HepG2 (cell line): ENCODE measurements around the gene TSPAN9.

Experiments
- CREM ChIP-seq, 2 experiments: sonication (generic) in 1 of 2; formaldehyde crosslinking in 1 of 2; IDR thresholded peaks; 2 replicates each; pipeline versions ENCODE4 v1.4.0 to v1.6.1; 2016 to 2020; ENCODE audit warnings: antibody characterized with exemption in 1 of 2, mild to moderate bottlenecking in 1 of 2, missing genetic modification reagents in 1 of 2
- EZH2 ChIP-seq: conservative IDR thresholded peaks from 2 replicates; pipeline ENCODE4 v1.6.1; 2012; ENCODE audit warnings: mild to moderate bottlenecking, low read depth, low read length, moderate library complexity
- HBP1 ChIP-seq: IDR thresholded peaks from 2 replicates; pipeline ENCODE4 v1.6.1; 2016; ENCODE audit warnings: low read depth, control low read depth
- HDAC1 ChIP-seq: sonication (generic); formaldehyde crosslinking; IDR thresholded peaks from 2 replicates; pipeline ENCODE4 v1.5.1; 2020; ENCODE audit warnings: mild to moderate bottlenecking, missing genetic modification reagents
- POLR2G ChIP-seq: fragments of 200-400 bp; formaldehyde crosslinking; IDR thresholded peaks from 2 replicates; pipeline ENCODE4 v1.6.1; 2018; ENCODE audit warnings: mild to moderate bottlenecking, low read depth, low read length, moderate library complexity
- REST ChIP-seq, 2 experiments: IDR thresholded peaks; 2 replicates each; pipeline ENCODE4 v1.6.1; 2011 to 2012; ENCODE audit warnings: low read length in 2 of 2, borderline replicate concordance in 1 of 2, low read depth in 1 of 2, mild to moderate bottlenecking in 1 of 2, moderate library complexity in 1 of 2
- SIN3B ChIP-seq: fragments of 150-350 bp; IDR thresholded peaks from 2 replicates; pipeline ENCODE4 v1.6.1; 2014; ENCODE audit warnings: low read length
- ZNF17 ChIP-seq: sonication (generic); formaldehyde crosslinking; IDR thresholded peaks from 2 replicates; pipeline ENCODE4 v1.5.0; 2020; ENCODE audit warnings: mild to moderate bottlenecking, missing genetic modification reagents
- ZNF674 ChIP-seq: sonication (generic); formaldehyde crosslinking; IDR thresholded peaks from 2 replicates; pipeline ENCODE4 v1.5.0; 2020; ENCODE audit warnings: low read depth, mild to moderate bottlenecking, missing genetic modification reagents
- ZNF839 ChIP-seq: sonication (generic); formaldehyde crosslinking; IDR thresholded peaks from 2 replicates; pipeline ENCODE4 v1.4.0; 2020; ENCODE audit warnings: missing genetic modification reagents, mild to moderate bottlenecking, borderline replicate concordance

- no peak for TF ChIP-seq HDAC1 (CRISPR knock-in tag)
- TF ChIP-seq ZNF839 (CRISPR knock-in tag) = no peak
- no peak for TF ChIP-seq ZNF674
- no peak for TF ChIP-seq POLR2G
- TF ChIP-seq HBP1 (CRISPR knock-in tag) = no peak
- TF ChIP-seq CREM (IDR thresholded peaks at IDR 0.05) = no peak
- no peak for TF ChIP-seq CREM (CRISPR knock-in tag; IDR thresholded peaks at IDR 0.05)
- no peak for TF ChIP-seq EZH2
- TF ChIP-seq SIN3B = no peak
- TF ChIP-seq REST (IDR thresholded peaks at IDR 0.05; ENCODE audit: borderline replicate concordance in 1 of 2, low read depth in 1 of 2, low read length in 2 of 2) = no peak
- no peak for TF ChIP-seq ZNF17
Measured at GRCh38 chr12:3191450-3191849, 114.3 kb downstream of the TSPAN9 start.
